Testis (tissue), 2 donors: ENCODE data around the gene ATAD2B.

Source experiments
- CTCF ChIP-seq, 3 experiments: fragments of 450-650 bp in 2 of 3; fragments of 200-600 bp in 1 of 3; sonication (generic) in 1 of 3; IDR thresholded peaks; one replicate each; pipeline ENCODE4 v1.5.1; 2016 to 2019; ENCODE audit warnings: antibody characterized with exemption in 3 of 3, mild to moderate bottlenecking in 2 of 3, moderate library complexity in 1 of 3
- POLR2A ChIP-seq: fragments of 450-650 bp; IDR thresholded peaks from one replicate; pipeline ENCODE4 v1.6.1; 2017; ENCODE audit warnings: antibody characterized with exemption, mild to moderate bottlenecking, moderate library complexity

- TF ChIP-seq POLR2A = no peak
- TF ChIP-seq CTCF (IDR thresholded peaks at IDR 0.05) = no peak
These were observed 99.6 kb downstream of the ATAD2B start for GRCh38 chr2:23827287-23827686.
